GM19455 (cell line): ENCODE data around the gene SCN2B.

Experiments
- ATAC-seq: cut with Tn5 transposase; IDR thresholded peaks from one replicate; pipeline ENCODE4 v1.9.1; 2021; ENCODE audit not compliant: unreplicated experiment

SCN2B gene

GRCh38 chr11:118135796-118136165, 40.7 kb downstream of the SCN2B start:
- no peak for ATAC-seq

- ATAC-seq = no peak
These were observed 41.2 kb downstream of the SCN2B start for GRCh38 chr11:118135051-118135795.

- ATAC-seq = no peak
These were observed 42.6 kb downstream of the SCN2B start for GRCh38 chr11:118133816-118134215.

GRCh38 chr11:118132385-118133151, 43.9 kb downstream of the SCN2B start:
- no peak for ATAC-seq

- ATAC-seq = no peak
These were observed 46.8 kb downstream of the SCN2B start for GRCh38 chr11:118129471-118130172.

GRCh38 chr11:118128721-118129470, 47.5 kb downstream of the SCN2B start:
- no peak for ATAC-seq

- no peak for ATAC-seq
These were observed 48.1 kb downstream of the SCN2B start for GRCh38 chr11:118128310-118128709.

- no peak for ATAC-seq
These were observed 50.2 kb downstream of the SCN2B start for GRCh38 chr11:118126082-118126838.

- no peak for ATAC-seq
These were observed 51.4 kb downstream of the SCN2B start for GRCh38 chr11:118124929-118125535.

GRCh38 chr11:118120793-118121192, 55.6 kb downstream of the SCN2B start:
- ATAC-seq = no peak

GRCh38 chr11:118117790-118118601, 58.4 kb downstream of the SCN2B start:
- ATAC-seq = no peak

GRCh38 chr11:118115048-118115447, 61.4 kb downstream of the SCN2B start:
- ATAC-seq = no peak

- ATAC-seq = no peak
These were observed 62.2 kb downstream of the SCN2B start for GRCh38 chr11:118114266-118114665.

- no peak for ATAC-seq
These were observed 63.6 kb downstream of the SCN2B start for GRCh38 chr11:118112711-118113430.
